ENCODE measurements around the gene FAM151A.

The FAM151A gene

DNA sequence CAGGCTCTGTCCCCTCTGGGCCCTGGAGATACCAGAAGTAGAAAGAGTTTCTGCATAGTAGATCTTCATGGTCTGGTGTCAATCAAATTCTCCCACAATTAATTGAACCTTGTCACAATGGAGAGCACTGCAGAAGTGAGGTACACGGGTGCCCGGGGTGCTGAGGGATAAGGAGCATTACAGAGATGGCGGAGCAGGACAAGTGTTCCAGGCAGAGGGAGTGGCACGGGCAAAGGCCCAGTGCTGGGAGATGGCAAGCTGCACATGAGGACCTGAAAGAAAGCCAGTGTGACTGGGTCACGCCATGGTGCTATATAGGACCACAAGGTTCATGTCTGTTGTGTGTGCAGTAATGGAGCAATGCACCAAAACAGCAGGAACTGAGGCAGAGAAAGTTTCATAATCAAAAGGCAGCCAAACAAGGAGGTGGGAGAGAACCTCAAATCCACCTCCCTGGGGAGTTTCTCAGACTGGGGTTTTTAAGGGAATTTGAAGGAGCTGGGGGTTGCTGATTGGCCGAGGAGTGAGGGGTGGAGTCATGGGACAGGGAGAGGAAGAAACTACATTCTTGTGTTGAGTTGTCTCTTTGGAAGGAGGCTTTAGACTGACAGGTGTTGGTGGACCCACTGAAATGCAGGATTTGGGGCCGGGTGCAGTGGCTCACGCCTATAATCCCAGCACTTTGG is 47.6 kb downstream of the FAM151A start:
- no peak for DNase-seq

DNA sequence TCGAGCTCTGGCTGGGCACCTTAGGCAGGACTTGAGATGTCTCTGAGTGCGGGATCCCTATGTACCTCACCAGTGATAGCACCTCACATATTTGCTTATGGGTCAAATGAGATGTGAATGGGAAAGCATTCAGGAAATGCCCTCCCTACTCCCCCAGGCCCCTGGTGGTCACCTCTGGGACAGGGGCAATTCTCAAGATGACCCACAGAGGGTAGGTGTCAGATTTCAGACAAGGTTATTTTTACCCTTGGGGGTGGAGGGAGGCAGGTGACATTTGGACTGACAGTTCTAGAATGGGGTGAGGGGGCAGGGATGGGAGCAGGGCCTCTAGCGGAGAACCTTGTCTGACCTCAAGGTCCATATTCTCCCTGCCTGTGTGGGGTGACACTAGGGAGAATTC is 48.2 kb downstream of the FAM151A start:
- no peak for DNase-seq

DNA sequence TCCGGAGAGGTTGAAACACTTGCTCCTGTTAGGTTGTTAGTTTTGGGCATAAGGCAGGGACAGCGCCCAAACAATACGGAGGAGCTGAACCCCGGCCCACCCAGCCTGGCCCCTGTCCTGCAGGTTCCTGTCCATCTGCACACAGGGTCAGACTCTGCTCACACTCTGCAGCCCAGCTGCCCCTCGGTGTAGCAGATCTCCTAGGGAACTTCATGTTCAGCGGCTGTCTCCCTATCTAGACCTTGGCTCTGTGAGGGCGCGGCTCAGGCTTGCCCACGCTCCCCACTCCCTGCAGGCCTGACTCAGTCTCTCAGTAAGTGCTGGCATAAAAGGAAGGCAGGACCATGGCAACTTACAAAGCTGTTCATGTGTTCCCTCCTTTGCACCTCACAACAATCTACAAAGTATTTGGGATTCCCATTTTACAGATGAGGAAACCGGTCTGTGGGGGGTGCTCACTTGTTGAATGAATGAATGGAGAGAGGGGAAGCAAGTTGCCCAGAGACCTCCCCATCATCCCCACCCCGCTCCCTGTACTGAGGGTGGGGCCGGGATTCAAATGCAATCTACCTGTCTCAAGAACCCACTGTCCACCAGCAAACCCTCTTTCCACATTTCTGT is 49.1 kb downstream of the FAM151A start:
- DNase-seq, result no peak

DNA sequence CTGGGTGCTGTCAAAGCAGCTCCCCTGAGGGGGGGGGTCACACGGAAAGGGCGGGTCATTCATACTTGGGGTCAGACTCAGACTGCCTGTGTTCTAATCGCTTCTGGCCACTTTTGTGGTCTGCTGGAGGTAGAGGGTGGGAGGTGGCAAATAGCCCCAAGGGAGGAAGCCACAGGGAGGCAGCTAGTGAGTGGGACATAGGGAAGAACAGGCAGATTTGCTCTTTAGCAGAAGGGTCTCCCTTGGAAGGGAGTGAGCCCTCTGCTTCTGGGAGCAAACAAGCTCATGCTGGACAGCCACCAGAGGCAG is 50.8 kb downstream of the FAM151A start:
- no peak for DNase-seq

DNA sequence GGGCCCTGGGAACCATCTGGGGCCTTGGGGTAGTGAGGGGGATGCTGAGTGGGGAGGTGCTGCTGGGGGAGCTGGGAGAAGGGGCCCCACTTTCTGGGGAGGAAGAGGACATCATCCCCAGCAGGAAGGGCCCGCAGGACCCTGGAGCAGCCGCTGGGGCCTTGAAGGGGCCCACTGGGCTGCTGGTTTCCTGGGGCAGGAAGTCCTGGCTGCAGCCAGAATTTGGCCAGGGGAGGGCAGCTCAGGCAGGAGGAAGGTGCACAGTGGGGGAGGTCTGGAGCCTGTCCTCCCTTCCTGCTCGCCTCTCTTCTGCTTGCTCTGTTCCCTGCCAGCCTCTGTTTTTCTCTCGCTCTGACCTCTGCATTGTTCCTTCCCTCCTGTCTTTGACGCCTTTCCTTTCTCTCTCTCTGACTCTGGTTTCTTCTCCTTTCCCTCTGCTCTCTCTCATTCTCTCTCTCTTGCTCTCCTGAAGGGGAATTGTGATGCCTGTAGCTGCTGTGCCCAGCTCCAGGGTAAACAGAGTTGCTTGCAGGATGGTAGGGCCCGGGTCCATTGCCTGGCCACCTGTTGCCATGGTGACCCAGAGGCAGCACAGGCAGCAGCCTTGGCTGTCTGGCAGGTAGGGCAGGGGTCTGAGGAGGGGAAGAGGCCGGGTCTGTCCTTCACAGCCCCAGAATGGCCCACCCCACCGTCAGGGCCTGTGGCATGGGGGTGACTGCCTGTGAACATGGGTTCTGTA is 51.4 kb downstream of the FAM151A start:
- DNase-seq, result peak; percentile 39

DNA sequence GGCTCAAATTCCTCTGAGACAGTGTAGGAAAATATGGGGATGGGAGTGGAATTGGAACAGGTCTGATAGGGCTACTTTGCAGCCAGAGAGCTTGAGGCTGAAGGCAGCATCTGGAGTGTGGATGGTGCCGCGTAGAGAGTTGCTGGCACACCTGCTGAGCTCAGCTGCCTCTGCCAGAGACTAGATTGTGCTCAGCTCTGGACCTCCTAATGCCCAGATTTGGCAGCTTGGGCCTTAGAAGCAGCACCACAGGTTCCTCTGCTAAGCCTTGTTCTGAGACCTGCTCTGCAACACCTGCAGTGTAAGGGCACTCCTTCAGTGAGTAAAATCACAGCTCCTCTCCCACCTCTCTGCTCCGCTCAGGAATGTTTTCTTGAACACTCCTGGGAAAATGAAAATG is 52.0 kb downstream of the FAM151A start:
- DNase-seq, result no peak

DNA sequence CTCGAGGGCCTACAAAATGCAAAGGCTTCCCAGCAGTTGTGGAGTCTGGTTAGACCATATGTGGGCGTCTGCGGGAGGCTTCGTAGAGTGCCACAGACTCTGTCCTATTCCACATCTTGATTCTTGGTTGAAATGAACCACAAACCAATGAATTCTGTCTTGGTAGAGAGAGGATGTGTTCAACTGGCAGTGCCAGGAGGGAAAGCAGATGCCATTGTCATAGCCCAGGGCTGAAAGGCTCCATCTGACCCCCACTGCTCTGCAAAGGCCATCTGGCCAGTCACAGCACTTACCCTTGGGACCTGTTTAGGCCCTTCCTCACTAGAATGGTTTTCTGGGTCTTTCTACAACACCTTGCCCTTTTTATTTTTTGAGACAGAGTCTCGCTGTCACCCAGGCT is 53.2 kb downstream of the FAM151A start:
- DNase-seq, result no peak

DNA sequence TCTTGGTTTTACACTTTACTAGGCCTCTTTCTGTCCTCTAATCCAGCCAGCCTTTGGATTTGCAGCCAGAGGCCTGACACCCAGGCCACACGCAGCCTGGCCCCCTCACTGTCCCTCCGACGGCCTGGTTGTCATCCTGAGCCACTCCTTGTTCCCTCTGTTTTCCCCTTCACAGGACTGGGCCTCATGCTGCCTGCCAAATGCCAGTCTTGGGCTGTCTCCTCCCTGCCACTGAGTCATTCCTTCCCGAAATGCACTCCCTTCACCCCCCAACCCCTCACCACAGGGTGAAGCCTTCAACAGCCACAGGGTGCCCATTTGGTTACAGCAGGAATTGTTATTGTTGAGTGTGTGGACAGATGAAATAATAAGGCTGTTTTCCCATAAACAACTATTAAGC is 54.0 kb downstream of the FAM151A start:
- DNase-seq, result no peak

DNA sequence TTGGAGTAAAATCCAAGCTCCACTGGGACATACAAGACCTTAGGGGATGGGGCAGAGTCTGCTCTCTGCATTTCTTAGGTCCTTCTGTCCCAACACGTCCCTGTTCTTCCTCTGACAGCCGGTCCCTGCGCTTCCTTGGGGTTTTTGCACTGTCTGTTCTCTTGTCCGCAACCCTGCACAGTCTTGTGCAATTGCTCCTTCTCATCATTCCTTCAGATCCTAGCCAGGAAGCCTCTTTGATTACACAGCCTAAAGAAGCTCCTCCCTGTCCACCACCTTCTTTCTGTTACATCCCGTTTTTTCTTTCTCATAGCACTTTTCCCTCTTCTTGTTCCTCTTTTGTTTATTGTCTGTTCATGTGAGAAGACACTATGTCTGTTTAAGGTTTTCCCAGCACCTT is 55.4 kb downstream of the FAM151A start:
- no peak for DNase-seq

DNA sequence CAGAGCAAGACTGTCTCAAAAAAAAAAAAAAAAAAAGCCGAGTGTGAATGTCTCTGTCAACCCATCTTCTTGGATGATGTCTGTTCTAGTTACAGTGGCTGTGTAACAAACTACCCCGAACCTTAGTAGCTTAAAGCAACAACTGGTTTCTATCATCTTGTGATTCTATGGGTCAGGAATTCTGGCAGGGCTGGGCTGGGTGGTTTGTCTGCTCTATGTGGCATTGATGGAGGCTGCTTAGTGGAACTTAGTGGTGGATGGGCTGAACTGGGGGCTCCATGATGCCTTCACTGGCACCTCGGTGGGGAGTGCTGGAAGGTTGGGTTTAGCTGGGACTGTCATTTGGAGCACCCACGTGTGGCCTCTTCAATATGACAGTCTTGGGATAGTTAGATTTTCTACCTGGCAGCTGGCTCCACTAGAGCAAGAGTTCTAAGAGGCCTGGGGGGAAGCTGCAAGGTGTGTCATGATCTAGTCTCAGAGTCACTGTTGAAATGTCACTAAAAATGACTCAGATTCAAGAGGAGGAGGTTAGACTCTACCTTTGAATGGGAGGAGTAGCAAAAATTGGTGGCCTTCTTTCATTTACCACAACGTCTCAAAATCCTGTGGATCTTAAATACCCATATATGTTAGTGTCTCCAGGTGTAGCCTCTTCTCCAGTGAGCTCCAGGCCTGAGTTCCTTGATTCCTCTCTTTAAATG is 56.7 kb downstream of the FAM151A start:
- DNase-seq, result no peak

DNA sequence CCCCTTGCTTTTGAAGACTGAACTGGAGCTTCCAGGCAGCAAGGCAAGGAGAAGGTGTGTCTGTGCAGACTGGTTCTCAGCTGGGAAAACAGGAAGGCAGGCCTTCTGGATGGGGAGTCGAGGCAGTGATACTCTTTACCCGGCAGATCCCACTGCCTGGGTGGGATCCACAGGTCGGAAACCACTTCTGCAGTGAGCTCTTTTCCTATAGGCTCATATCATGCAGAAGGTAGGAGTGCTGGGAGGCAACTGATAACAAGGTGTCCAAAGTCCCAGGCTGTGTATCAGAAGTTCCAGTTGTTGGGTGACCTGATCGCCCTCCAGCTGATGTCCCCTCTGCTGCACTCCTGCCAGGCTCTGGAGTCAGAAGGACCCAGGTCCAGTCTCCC is 58.2 kb downstream of the FAM151A start:
- DNase-seq, result no peak

DNA sequence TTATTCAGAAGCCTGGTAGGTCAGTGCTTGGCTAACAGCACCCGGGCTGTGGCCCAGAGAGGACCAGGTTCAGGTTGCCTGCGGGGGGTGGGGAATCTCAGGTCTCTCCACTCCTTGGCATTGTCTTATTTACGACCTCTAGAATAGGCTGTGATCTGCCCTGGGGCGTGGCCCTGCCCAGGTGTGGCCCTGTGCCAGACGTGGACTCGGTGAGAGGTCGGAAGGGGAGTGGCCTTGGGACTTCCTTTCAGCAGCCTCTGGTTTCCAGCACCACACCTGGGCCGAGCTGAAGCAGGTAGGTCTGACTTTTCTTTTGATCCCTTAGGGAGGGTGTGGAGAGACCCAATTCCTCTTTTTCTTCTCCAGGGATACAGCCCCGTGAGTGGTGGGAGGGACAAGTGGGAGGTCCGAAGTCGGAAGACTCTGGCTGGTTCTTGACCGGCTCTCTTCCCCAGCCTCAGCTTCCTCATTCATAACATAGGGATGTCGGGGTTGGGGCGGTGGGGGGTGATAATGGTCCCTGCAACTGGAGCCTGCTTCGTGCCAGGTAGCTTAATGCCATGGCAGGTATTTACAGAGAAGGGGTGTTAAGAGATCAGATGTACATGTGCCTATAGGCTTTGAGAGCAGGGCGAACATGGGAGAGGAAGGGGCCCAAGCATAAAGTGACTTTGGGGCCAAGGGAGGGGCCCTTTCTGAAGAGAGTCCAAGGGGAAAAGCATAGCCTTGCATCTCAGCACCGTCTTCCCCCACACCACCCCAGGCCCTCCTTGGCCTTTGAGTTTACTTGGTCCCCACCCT is 58.8 kb downstream of the FAM151A start:
- no peak for DNase-seq

DNA sequence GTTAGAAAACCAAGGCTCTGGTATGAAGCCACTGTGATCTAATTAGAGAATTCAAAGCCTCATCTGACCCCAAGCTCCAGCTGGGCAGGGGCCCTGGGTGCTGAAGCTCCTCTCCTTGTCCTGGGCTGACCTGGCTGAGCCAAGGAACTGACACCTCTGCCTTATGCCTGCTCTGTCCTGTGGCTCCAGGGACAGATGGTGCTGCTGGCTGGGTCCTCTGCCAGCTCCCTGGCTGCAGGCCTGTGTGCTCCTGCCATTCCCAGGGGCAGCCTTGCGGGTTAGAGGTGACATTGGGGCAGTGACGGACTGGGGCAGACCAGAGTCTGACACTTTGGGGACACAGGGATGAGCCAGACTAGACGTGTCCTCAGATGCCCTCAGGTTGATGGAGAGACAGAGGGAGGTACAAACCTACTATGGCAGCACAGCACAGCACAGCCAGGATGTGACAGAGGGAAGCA is 63.5 kb downstream of the FAM151A start:
- DNase-seq, result no peak

Data from retina (tissue), 1 donor.